H1 (cell line): Measurements from ENCODE around the gene PPP1CB. TPM values are rescaled to one million over a fixed set of nuclear protein-coding genes. Genes with fewer than 3 reads are reported as not detected.

ENCODE experiments used
- CTCF ChIA-PET: fragments of 300-600 bp; sonication (Branson Sonifier 250); formaldehyde crosslinking; loops from one replicate; lab custom pipeline; 2021; ENCODE audit not compliant: partially characterized antibody; lab: Charles Lee
- POLR2A ChIA-PET: fragments of 300-600 bp; sonication (Branson Sonifier 250); formaldehyde crosslinking; loops from one replicate; lab custom pipeline; 2021; ENCODE audit warnings: inconsistent platforms; ENCODE audit not compliant: partially characterized antibody; lab: Charles Lee
- DNase-seq, 2 experiments: peaks; one replicate each; pipeline versions ENCODE4 v3.0.0 to v3.0.0-alpha.2; 2010 to 2022; ENCODE audit warnings: low spot score in 2 of 2, low read depth in 1 of 2, mixed read lengths in 1 of 2
- FAIRE-seq: peaks from 2 replicates; lab custom pipeline; 2011; peaks lifted over from hg19 to GRCh38; lab: Jason Lieb, UNC
- H2AFZ ChIP-seq: 2 replicates; pipeline ENCODE4 v1.8.1; 2012; ENCODE audit warnings: low read length, inconsistent platforms
- H2AK5ac ChIP-seq: 2 replicates; pipeline ENCODE4 v1.6.1; 2013; ENCODE audit warnings: low read depth, low read length
- H2BK120ac ChIP-seq: replicated peaks from 2 replicates; pipeline ENCODE3; 2013; ENCODE audit warnings: low read depth, low read length, inconsistent platforms
- H2BK12ac ChIP-seq: 2 replicates; pipeline ENCODE4 v1.6.1; 2013; ENCODE audit warnings: low read depth, low read length
- H2BK15ac ChIP-seq: 2 replicates; pipeline ENCODE4 v1.6.1; 2013; ENCODE audit warnings: low read length
- H2BK20ac ChIP-seq: 2 replicates; pipeline ENCODE4 v1.6.1; 2013; ENCODE audit warnings: low read length
- H2BK5ac ChIP-seq: 2 replicates; pipeline ENCODE4 v1.6.1; 2013; ENCODE audit warnings: low read depth, low read length
- H3K14ac ChIP-seq: 2 replicates; pipeline ENCODE4 v1.6.1; 2013; ENCODE audit warnings: inconsistent platforms; ENCODE audit not compliant: insufficient read length
- H3K18ac ChIP-seq: 2 replicates; pipeline ENCODE4 v1.6.1; 2013; ENCODE audit warnings: low read length; ENCODE audit errors: extremely low read depth
- H3K23ac ChIP-seq: 2 replicates; pipeline ENCODE4 v1.6.1; 2013; ENCODE audit warnings: inconsistent platforms; ENCODE audit not compliant: insufficient read length
- H3K23me2 ChIP-seq: 2 replicates; pipeline ENCODE4 v1.6.1; 2013; ENCODE audit warnings: low read depth, low read length
- H3K27ac ChIP-seq: 2 replicates; pipeline ENCODE4 v1.6.1; 2011; ENCODE audit warnings: low read depth, low read length, inconsistent platforms
- H3K27me3 ChIP-seq, 4 experiments: replicated peaks in 1 of 4; 1 replicate in 1 of 4; 2 replicates in 3 of 4; pipeline versions ENCODE4 v1.6.1 to v1.8.1; 2011 to 2013; ENCODE audit warnings: low read length in 3 of 4, mild to moderate bottlenecking in 3 of 4, inconsistent platforms in 2 of 4, mixed read lengths in 2 of 4, moderate library complexity in 1 of 4; ENCODE audit not compliant: control insufficient read depth in 3 of 4, insufficient read depth in 3 of 4; ENCODE audit errors: extremely low read depth in 1 of 4
- H3K36me3 ChIP-seq, 4 experiments: 2 replicates each; pipeline versions ENCODE4 v1.6.1 to v1.8.1; 2011 to 2013; ENCODE audit warnings: mild to moderate bottlenecking in 4 of 4, low read length in 3 of 4, moderate library complexity in 2 of 4, control low read depth in 1 of 4, inconsistent platforms in 1 of 4; ENCODE audit not compliant: insufficient read depth in 4 of 4, control insufficient read depth in 2 of 4
- H3K4ac ChIP-seq: replicated peaks from 2 replicates; pipeline ENCODE3; 2013; ENCODE audit warnings: low read length, low read depth, mixed read lengths, inconsistent platforms; ENCODE audit not compliant: insufficient read length
- H3K4me1 ChIP-seq, 4 experiments: replicated peaks in 1 of 4; 1 replicate in 1 of 4; 2 replicates in 3 of 4; pipeline versions ENCODE4 v1.6.1 to v1.8.1; 2011 to 2013; ENCODE audit warnings: low read length in 3 of 4, inconsistent platforms in 2 of 4, mixed read lengths in 1 of 4; ENCODE audit not compliant: insufficient read depth in 4 of 4, control insufficient read depth in 3 of 4
- H3K4me2 ChIP-seq, 2 experiments: 2 replicates each; pipeline versions ENCODE4 v1.6.1 to v1.8.1; 2011 to 2013; ENCODE audit warnings: low read depth in 2 of 2, low read length in 2 of 2, control low read depth in 1 of 2, inconsistent platforms in 1 of 2, mild to moderate bottlenecking in 1 of 2; ENCODE audit not compliant: insufficient read depth in 1 of 2
- H3K4me3 ChIP-seq, 4 experiments: fragments of 200-600, 300-600 bp in 1 of 4; sonication (generic), shearing (Covaris generic), sonication (Bioruptor Twin) in 1 of 4; 2 replicates each; pipeline versions ENCODE4 v1.5.1 to v1.8.1; 2011 to 2016; ENCODE audit warnings: low read length in 4 of 4, low read depth in 3 of 4, control low read depth in 2 of 4, inconsistent platforms in 2 of 4, mild to moderate bottlenecking in 2 of 4, mixed read lengths in 1 of 4, moderate library complexity in 1 of 4; ENCODE audit not compliant: insufficient read depth in 2 of 4; ENCODE audit errors: extremely low read depth in 1 of 4
- H3K56ac ChIP-seq: replicated peaks from 2 replicates; pipeline ENCODE3; 2013; ENCODE audit warnings: low read depth, mild to moderate bottlenecking, mixed read lengths, low read length, inconsistent platforms; ENCODE audit not compliant: insufficient read length
- H3K79me1 ChIP-seq: 2 replicates; pipeline ENCODE4 v1.6.1; 2013; ENCODE audit warnings: low read depth, low read length, control low read depth
- H3K79me2 ChIP-seq, 2 experiments: 2 replicates each; pipeline versions ENCODE4 v1.6.1 to v1.8.1; 2012 to 2013; ENCODE audit warnings: low read length in 2 of 2, mild to moderate bottlenecking in 2 of 2, inconsistent platforms in 1 of 2; ENCODE audit not compliant: insufficient read depth in 2 of 2, control insufficient read depth in 1 of 2
- H3K9ac ChIP-seq, 4 experiments: replicated peaks in 1 of 4; 1 replicate in 1 of 4; 2 replicates in 3 of 4; pipeline versions ENCODE4 v1.6.1 to v1.8.1; 2011 to 2013; ENCODE audit warnings: low read depth in 3 of 4, low read length in 3 of 4, control low read depth in 2 of 4, mild to moderate bottlenecking in 2 of 4, moderate library complexity in 2 of 4, inconsistent platforms in 1 of 4; ENCODE audit errors: extremely low read depth in 1 of 4
- H3K9me3 ChIP-seq, 2 experiments: 2 replicates each; pipeline versions ENCODE4 v1.6.1 to v1.8.1; 2012 to 2013; ENCODE audit warnings: mild to moderate bottlenecking in 2 of 2, moderate library complexity in 2 of 2, control low read depth in 1 of 2, inconsistent platforms in 1 of 2, low read depth in 1 of 2, low read length in 1 of 2, mixed read lengths in 1 of 2; ENCODE audit not compliant: insufficient read depth in 2 of 2
- H4K20me1 ChIP-seq, 2 experiments: replicated peaks in 1 of 2; 2 replicates each; pipeline versions ENCODE3 to v1.8.1; 2011 to 2013; ENCODE audit warnings: inconsistent platforms in 2 of 2, low read length in 2 of 2, mild to moderate bottlenecking in 1 of 2; ENCODE audit not compliant: insufficient read depth in 2 of 2, control insufficient read depth in 1 of 2
- H4K5ac ChIP-seq: 2 replicates; pipeline ENCODE4 v1.6.1; 2013; ENCODE audit warnings: low read length, low read depth, mixed read lengths, inconsistent platforms; ENCODE audit not compliant: insufficient read length
- H4K8ac ChIP-seq: 2 replicates; pipeline ENCODE4 v1.8.0; 2013; ENCODE audit warnings: mild to moderate bottlenecking, moderate library complexity, low read length, inconsistent platforms; ENCODE audit not compliant: insufficient read depth; ENCODE audit errors: extremely low read depth
- H4K91ac ChIP-seq: replicated peaks from 2 replicates; pipeline ENCODE3; 2013; ENCODE audit warnings: low read length, mixed read lengths, inconsistent platforms; ENCODE audit not compliant: insufficient read length
- CBX5 ChIP-seq: fragments of 300-800, 300-1000 bp; sonication (generic); IDR thresholded peaks from 2 replicates; pipeline ENCODE4 v1.7.1; 2016; ENCODE audit warnings: antibody characterized with exemption, low read length, low read depth
- CHD2 ChIP-seq: IDR thresholded peaks from 2 replicates; pipeline ENCODE4 v1.6.1; 2012; ENCODE audit warnings: low read length, improper control_type of control experiment
- HDAC2 ChIP-seq, 2 experiments: fragments of 300-600 bp in 1 of 2; sonication (generic) in 1 of 2; IDR thresholded peaks; 2 replicates each; pipeline ENCODE4 v1.6.1; 2011 to 2012; ENCODE audit warnings: low read depth in 2 of 2, low read length in 2 of 2, mild to moderate bottlenecking in 2 of 2, moderate library complexity in 2 of 2, borderline replicate concordance in 1 of 2, inconsistent platforms in 1 of 2
- NRF1 ChIP-seq: IDR thresholded peaks from 2 replicates; pipeline ENCODE4 v1.6.1; 2011; ENCODE audit warnings: mild to moderate bottlenecking, low read depth, low read length, improper control_type of control experiment
- POU5F1 ChIP-seq: IDR thresholded peaks from 2 replicates; pipeline ENCODE4 v1.6.1; 2011; ENCODE audit warnings: low read depth, mild to moderate bottlenecking, low read length, moderate library complexity
- RBBP5 ChIP-seq: IDR thresholded peaks from 2 replicates; pipeline ENCODE4 v1.7.1; 2012; ENCODE audit warnings: low read depth, mild to moderate bottlenecking, inconsistent platforms, low read length, moderate library complexity, borderline replicate concordance
- TAF7 ChIP-seq: optimal IDR thresholded peaks from 2 replicates; pipeline ENCODE3; 2011; ENCODE audit warnings: low read depth, mild to moderate bottlenecking, inconsistent platforms, low read length, moderate library complexity, borderline replicate concordance
- WGBS, 2 experiments: shearing (Covaris generic) in 1 of 2; methylation state at CpG; one replicate each; pipeline versions ENCODE4 v1.1.6 to v1.1.7; 2013 to 2015; ENCODE audit warnings: low lambda C conversion rate in 2 of 2, mixed read lengths in 2 of 2, inconsistent platforms in 1 of 2, low coverage in 1 of 2, missing lambda C conversion rate in 1 of 2; ENCODE audit not compliant: insufficient replicate concordance in 2 of 2, insufficient coverage in 1 of 2, insufficient read length in 1 of 2; ENCODE audit errors: extremely low coverage in 1 of 2, missing lambda C conversion rate in 1 of 2; 5-methylcytosine and 5-hydroxymethylcytosine counted together
- polyA plus RNA-seq, 7 experiments: library from polyadenylated mRNA; depleted of rRNA in 3 of 7; stranded (reverse) in 5 of 7; unstranded in 2 of 7; fragments of >200 nt in 5 of 7; fragments of 200-250 nt in 2 of 7; gene quantifications; 1 replicate in 5 of 7; 2 replicates in 1 of 7; 4 replicates in 1 of 7; pipeline versions ENCODE4 v1.2.1 to v1.2.3, GENCODE V29; 2011 to 2013; ENCODE audit warnings: missing spikeins in 2 of 7, mixed read lengths in 2 of 7
- total RNA-seq: library from RNA; stranded (reverse); fragmentation: NEBNext Ultra II Directional; extraction: Animal tissue kit (Norgen Biotek cat#: 25700); gene quantifications from 2 replicates; pipeline ENCODE4 v1.2.1, GENCODE V29; 2021
- TF ChIP-seq, protein P1 (sequence below): IDR thresholded peaks from 2 replicates; pipeline ENCODE4 v1.6.1; 2011; ENCODE audit warnings: low read length, improper control_type of control experiment

PPP1CB gene
- total and polyA plus RNA-seq, 2 of the 8 experiments (the other 6 are each of a cell fraction or from before 2014, with no cell fraction given), result 30.7 to 158 TPM

DNA sequence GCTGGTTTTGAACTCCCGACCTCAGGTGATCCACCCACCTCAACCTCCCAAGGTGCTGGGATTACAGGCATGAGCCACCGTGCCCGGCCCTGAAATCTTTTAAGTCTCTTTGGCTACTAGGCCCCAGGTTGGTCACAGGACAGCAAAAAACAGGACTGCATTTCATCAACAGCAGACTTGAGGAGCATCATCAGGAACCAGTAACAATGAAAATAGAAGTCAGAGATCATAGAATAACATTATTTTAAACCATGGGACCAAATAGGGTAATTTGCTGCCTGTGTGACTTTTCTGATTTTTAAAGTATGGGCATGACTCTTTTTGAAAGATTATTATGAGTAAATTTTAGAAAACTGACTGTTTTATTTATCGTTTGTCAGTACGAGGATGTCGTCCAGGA lies 24.8 kb downstream of the PPP1CB start:
- FAIRE-seq (no peak), DNase-seq (no peak)
- TF ChIP-seq HDAC2 (IDR thresholded peaks at IDR 0.05; ENCODE audit: borderline replicate concordance in 1 of 2, low read depth in 2 of 2, low read length in 2 of 2) (no peak), RBBP5 (no peak), CHD2 (no peak), POU5F1 (no peak), CBX5 (no peak), NRF1 (no peak), TAF7 (no peak)
- TF ChIP-seq, protein P1, sequence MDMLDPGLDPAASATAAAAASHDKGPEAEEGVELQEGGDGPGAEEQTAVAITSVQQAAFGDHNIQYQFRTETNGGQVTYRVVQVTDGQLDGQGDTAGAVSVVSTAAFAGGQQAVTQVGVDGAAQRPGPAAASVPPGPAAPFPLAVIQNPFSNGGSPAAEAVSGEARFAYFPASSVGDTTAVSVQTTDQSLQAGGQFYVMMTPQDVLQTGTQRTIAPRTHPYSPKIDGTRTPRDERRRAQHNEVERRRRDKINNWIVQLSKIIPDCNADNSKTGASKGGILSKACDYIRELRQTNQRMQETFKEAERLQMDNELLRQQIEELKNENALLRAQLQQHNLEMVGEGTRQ, result no peak
- Histone ChIP-seq H3K56ac (no peak overlapping the region), H3K18ac (no peak overlapping the region), H3K23ac (no peak overlapping the region), H2BK12ac (no peak overlapping the region), H3K27me3 (no peaks in the 10 kb centered on the region), H4K8ac (no peak overlapping the region), H3K36me3 (peaks cover 6 to 45% (median 17%) of the 10 kb centered on the region in 4 experiments; a peak in 7 of 8 replicates), H2BK20ac (no peak overlapping the region), H2BK15ac (no peak overlapping the region), H3K4ac (no peak overlapping the region), H2AK5ac (no peak overlapping the region), H3K9ac (no peak overlapping the region), H3K4me3 (no peak overlapping the region), H3K79me2 (peaks cover 9 to 59% of the 10 kb centered on the region in 2 experiments; a peak in 3 of 4 replicates), H4K91ac (no peak overlapping the region), H3K4me1 (no peaks in the 10 kb centered on the region), H3K9me3 (no peaks in the 10 kb centered on the region), H2BK5ac (no peak overlapping the region), H3K27ac (no peak overlapping the region), H3K23me2 (no peaks in the 10 kb centered on the region), H3K14ac (no peak overlapping the region), H4K20me1 (peaks cover 8 to 10% of the 10 kb centered on the region in 2 experiments), H2BK120ac (no peak overlapping the region), H3K4me2 (no peak overlapping the region), H2AFZ (no peak overlapping the region), H3K79me1 (no peaks in the 10 kb centered on the region; the same call in 1 of the 2 replicates), H4K5ac (no peak overlapping the region)
- 94% methylated on average over 6 of the region's 6 CpGs; no CpG with 5 or more reads in 1 of the 2 experiments for WGBS, 2 experiments
- ChIA-PET CTCF (interaction anchor here (3.6 kb wide), 1 partner anchor 182 kb away, joined by 16 read pairs; no protein-coding TSS in a partner anchor), POLR2A (no interaction called here)
